ENCODE measurements around the gene RRBP1. TPM values are rescaled to one million over a fixed set of nuclear protein-coding genes. Genes with fewer than 3 reads are reported as not detected.

RRBP1 gene
- total RNA-seq, 3 donors from 2014 or later: 49.8 to 92.4 (median 78.0) TPM

DNA sequence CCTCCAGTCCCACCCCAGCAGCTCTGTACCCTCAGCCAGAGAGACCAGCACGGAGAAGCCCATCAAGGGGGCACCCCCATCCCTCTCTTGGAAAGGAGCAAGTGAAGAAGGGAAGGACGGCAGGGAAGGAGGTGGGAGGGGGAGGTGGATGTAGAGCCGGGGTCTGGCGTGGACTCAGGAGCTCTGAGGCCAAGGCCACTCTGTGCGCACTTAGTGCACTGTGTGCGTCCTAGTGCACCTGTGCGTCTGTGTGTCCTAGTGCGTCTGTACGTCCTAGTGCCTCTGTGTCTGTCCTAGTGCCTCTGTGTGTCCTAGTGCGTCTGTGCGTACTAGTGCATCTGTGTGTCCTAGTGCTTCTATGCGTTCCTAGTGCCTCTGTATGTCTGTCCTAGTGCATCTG is 58.0 kb downstream of the RRBP1 start:
- Histone ChIP-seq H3K4me3 (no peak overlapping the region), H3K27ac (no peak overlapping the region), H3K9me3 (no peaks in the 10 kb centered on the region), H3K27me3 (no peaks in the 10 kb centered on the region), H3K4me1 (no peaks in the 10 kb centered on the region), H3K36me3 (peaks cover 16% of the 10 kb centered on the region)
- TF ChIP-seq POLR2A (IDR thresholded peaks at IDR 0.05) (no peak), CTCF (IDR thresholded peaks at IDR 0.05) (no peak), POLR2AphosphoS5 (IDR thresholded peaks at IDR 0.05) (no peak)
- no peak for DNase-seq (ENCODE audit: low spot score in 2 of 2)
- intact Hi-C loops (cut with DNase I; ENCODE audit: low total_unique reads): no loop called here

DNA sequence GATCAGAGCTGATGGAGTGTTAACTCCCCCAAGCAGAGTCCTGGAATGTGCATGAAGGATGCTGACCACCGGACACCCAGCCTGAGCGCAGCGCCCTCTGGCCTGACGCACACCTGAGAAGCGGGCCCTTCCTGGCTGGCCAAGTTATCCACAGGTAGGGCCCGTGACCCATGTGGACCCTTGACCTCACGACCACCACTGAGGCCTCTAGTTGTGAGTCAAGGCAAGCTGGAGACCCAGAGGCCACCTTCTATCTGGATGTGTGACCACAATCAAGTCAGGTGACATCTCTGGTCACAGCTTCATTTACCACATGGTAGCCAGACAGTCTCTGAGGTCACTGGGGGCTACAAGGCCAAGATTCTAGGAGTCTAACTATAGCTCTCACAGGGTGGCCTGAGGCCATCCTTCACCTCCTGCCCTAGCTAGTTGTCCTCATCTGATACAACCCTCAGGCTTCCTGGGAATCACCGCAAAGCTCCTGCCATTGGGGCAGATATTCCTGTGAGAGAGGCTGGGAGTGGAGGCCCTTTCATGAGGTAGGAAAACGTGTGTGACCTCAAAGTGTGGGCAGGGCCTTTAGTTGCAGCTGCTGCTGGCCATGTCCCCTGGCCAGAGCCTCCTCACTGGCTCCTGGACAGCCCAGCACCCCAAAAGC is 59.1 kb downstream of the RRBP1 start:
- no peaks in the 10 kb centered on the region for H3K4me1 ChIP-seq
- peaks cover 16% of the 10 kb centered on the region for H3K36me3 ChIP-seq
- TF ChIP-seq CTCF (IDR thresholded peaks at IDR 0.05) (no peak), POLR2AphosphoS5 (IDR thresholded peaks at IDR 0.05) (no peak), POLR2A (IDR thresholded peaks at IDR 0.05) (no peak)
- DNase-seq (ENCODE audit: low spot score in 2 of 2): no peak
- intact Hi-C loops (cut with DNase I; ENCODE audit: low total_unique reads): no loop called here
- H3K4me3 ChIP-seq: no peak overlapping the region
- H3K27ac ChIP-seq: no peak overlapping the region
- H3K9me3 ChIP-seq: no peaks in the 10 kb centered on the region
- no peaks in the 10 kb centered on the region for H3K27me3 ChIP-seq

DNA sequence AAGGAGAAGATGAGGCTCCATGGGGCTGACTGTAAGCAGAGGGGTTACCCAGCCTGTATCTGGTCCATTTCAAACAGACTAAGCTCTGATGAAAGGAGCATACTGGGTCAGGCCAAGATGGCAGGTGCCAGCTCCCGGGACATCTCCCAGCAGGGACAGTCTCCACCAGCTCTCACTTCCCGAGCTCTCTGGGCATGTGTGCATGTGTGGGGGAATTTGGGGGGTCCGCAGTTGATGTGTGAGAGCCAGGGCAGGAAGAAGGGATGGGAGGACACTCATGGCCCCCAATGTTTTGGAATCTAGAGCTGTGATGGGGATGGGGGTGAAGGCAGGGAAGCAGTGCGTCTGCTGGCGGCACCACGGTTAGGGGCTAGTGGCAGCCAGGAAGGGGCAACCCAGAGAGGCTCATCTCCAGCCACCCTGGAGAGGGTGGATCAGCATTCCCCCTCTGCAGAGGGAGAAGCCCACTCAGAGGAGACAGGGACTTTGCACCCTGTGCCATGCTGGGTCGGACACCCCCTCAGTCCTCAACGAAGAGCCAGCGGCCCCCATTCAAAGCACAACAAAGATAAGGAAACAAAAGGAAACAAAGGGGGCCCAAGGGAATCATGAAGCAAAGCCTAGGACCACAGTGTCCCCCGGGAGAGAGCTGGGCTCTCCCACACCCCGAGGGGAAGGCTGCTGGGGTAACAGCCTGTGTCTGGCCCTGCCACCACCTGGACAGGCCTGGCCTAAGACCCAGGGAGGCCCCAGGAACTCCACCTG is 59.8 kb downstream of the RRBP1 start:
- TF ChIP-seq POLR2AphosphoS5 (IDR thresholded peaks at IDR 0.05) (no peak), POLR2A (IDR thresholded peaks at IDR 0.05) (no peak), CTCF (IDR thresholded peaks at IDR 0.05) (no peak)
- Histone ChIP-seq H3K27ac (no peak overlapping the region), H3K36me3 (peaks cover 16% of the 10 kb centered on the region), H3K4me3 (no peak overlapping the region), H3K27me3 (no peaks in the 10 kb centered on the region), H3K9me3 (no peaks in the 10 kb centered on the region), H3K4me1 (no peaks in the 10 kb centered on the region)
- intact Hi-C loops (cut with DNase I; ENCODE audit: low total_unique reads): no loop called here
- peak in 1 of 2 donors; percentile 27 for DNase-seq (ENCODE audit: low spot score in 2 of 2)

DNA sequence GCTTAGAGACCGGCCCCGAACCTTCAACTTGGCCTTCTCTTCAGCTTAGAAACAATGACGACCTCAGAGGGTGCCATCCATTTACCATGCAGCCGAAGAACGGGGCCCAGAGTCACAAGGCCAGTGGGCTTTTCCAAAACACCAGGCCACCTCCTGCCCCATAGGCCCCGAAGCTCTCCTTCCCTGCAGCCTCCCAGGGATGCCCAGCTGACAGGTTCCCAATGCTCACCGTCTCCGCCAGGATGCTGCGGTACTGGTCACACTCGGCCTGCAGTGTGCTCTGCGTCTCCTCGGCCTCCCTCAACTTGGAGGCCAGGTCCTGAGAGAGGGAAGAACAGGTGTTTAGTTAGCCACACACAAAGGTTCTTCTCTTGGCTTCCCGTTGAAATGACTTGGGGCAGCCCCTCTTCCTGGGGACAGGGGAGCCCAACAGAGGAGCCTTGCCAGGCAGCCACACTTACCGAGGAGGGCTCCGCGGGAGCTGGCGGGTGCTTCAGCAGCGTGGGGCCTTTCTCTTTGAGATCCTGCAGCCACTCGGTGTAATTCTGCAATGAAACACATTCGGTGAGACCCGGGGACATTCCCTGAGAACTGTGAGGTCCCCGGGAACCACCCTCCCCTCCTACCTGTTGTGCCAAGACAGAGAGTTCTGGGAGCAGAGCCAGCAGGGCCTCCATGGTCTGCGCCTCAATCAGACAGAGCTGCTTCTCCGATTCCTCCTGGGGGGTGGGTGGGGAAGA is 60.6 kb downstream of the RRBP1 start:
- intact Hi-C loops (cut with DNase I; ENCODE audit: low total_unique reads): no loop called here
- peak in 1 of 2 donors; percentile 33 for DNase-seq (ENCODE audit: low spot score in 2 of 2)

More for the DNA sequence above, 60.6 kb downstream of the RRBP1 start:
- Histone ChIP-seq H3K36me3 (peaks cover 12% of the 10 kb centered on the region), H3K27ac (no peak overlapping the region), H3K27me3 (no peaks in the 10 kb centered on the region), H3K9me3 (no peaks in the 10 kb centered on the region), H3K4me3 (no peak overlapping the region), H3K4me1 (no peaks in the 10 kb centered on the region)
- no peak for TF ChIP-seq CTCF (IDR thresholded peaks at IDR 0.05)
- no peak for TF ChIP-seq POLR2A (IDR thresholded peaks at IDR 0.05)
- no peak for TF ChIP-seq POLR2AphosphoS5 (IDR thresholded peaks at IDR 0.05)

All from breast epithelium (tissue), 4 donors.